Fibroblast of villous mesenchyme (primary cell): Measurements from ENCODE around the gene SIK3. TPM values are rescaled to one million over a fixed set of nuclear protein-coding genes. Genes with fewer than 3 reads are reported as not detected.

Experiments
- DNase-seq: peaks from one replicate; pipeline ENCODE4 v3.0.0-alpha.2; 2010; ENCODE audit warnings: low read depth
- H3K4me3 ChIP-seq: 2 replicates; pipeline ENCODE4 v1.5.1; 2011; ENCODE audit warnings: low read depth, mild to moderate bottlenecking, low read length
- total RNA-seq: library from RNA; depleted of rRNA; stranded (reverse); fragments of >200 nt; gene quantifications from 2 replicates; pipeline ENCODE4 v1.2.3, GENCODE V29; 2012
- TF ChIP-seq, protein P1 (sequence below): IDR thresholded peaks from 2 replicates; pipeline ENCODE4 v1.5.1; 2012; ENCODE audit warnings: low read depth, mild to moderate bottlenecking, low read length; ENCODE audit not compliant: insufficient read depth

Gene SIK3
- total RNA-seq, 1 donor, result 14.2 TPM

DNA sequence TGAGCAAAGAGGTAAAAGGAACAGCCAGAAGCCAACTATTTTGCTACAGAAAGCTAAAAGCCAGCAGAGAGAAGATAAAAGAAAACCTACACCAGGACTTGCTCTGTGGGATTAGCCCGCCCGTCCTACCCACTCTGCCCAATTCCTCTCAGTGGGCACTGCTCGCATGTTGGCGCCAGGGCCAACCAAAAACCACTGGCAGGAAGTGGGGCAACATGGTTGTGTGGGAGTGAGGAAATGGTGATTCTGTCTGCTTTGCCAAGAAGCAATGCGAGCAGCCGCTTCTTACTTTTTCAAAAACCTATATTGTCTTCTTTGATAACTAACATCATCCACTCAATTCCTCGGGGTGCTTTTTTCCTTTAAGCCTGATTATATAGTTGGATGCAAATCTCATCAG lies 246.6 kb downstream of the SIK3 start:
- DNase-seq, result no peak
- no peak overlapping the region for H3K4me3 ChIP-seq
- TF ChIP-seq, protein P1, sequence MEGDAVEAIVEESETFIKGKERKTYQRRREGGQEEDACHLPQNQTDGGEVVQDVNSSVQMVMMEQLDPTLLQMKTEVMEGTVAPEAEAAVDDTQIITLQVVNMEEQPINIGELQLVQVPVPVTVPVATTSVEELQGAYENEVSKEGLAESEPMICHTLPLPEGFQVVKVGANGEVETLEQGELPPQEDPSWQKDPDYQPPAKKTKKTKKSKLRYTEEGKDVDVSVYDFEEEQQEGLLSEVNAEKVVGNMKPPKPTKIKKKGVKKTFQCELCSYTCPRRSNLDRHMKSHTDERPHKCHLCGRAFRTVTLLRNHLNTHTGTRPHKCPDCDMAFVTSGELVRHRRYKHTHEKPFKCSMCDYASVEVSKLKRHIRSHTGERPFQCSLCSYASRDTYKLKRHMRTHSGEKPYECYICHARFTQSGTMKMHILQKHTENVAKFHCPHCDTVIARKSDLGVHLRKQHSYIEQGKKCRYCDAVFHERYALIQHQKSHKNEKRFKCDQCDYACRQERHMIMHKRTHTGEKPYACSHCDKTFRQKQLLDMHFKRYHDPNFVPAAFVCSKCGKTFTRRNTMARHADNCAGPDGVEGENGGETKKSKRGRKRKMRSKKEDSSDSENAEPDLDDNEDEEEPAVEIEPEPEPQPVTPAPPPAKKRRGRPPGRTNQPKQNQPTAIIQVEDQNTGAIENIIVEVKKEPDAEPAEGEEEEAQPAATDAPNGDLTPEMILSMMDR, result no peak

DNA sequence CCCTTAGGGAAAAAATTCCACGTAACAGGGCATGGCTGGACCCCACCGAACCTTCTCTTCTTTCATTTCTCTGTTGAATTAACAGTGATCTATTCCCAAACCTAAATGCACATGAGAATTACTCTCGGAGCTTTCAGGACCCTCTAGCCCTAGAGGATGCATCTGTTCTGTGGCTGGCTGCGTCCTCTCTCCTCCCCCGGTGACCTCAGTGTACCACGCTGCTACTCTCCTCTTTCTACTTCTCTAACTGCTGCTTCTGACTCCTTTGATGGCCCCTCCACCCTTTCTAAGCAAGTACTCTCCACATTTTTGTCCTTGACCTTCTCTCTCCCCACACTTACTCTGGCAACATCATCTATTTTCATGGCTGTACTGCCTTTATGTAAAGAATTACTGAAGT lies 248.7 kb downstream of the SIK3 start:
- no peak for DNase-seq
- H3K4me3 ChIP-seq, result no peak overlapping the region
- TF ChIP-seq, protein P1, result no peak

DNA sequence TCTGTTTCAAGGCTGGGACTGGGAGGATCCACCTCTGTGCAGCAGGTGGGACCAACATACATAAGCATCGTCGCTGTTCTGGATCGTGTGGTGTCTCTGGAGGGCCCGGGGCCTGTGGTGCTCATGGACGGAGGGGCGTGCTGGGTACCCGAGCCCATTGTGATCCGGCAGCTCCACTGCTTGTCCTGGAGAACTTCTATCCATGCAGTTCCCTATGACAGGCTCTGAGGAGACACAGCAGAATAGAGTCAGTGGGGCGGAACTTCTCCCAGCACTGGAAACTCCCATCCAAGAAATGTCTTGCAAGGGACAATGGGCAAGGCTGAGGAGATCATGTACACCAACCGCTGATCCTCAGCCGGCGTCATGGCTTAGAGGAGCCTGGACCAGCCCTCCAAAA lies 249.2 kb downstream of the SIK3 start:
- no peak overlapping the region for H3K4me3 ChIP-seq
- DNase-seq, result no peak
- TF ChIP-seq, protein P1, result no peak

DNA sequence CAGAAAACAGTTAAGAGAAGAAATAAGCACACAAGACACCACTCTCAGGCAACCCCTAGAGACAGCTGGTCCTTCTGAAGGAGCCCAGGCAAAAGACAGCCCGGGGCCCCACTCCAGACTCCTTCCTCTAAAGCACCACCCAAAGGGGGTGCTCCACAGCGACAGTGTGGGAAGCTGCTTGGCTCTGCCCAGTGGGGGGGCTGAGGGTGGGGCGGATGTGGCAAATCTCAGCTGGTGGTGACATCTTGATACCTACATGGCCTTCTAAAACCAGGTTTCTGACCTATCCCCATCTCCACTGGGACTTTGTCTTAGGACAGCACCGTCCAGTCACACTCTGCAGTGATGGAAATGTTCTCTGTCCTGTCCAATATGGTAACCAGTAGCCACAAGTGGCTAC lies 250.6 kb downstream of the SIK3 start:
- TF ChIP-seq, protein P1, result no peak
- H3K4me3 ChIP-seq, result no peak overlapping the region
- no peak for DNase-seq

DNA sequence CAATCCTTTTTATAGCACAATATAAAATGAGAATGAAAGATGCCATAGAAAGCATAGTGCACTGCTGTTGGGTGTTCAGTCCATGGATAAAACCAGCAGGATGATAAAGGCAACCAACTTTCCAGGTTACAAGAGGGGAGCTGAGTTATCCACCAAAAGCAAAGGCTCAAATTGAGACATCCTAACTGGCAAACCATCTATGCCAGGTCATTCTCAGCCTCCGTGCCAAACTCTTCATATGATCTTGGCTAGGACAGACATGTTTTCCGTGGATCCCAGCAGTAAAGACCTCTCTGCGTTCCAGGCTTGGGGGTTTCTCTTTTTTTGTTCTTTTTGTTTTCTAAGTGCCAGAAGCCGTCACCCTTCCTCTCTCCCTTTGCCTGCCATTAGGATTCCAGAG lies 253.5 kb downstream of the SIK3 start:
- H3K4me3 ChIP-seq, result no peak overlapping the region
- TF ChIP-seq, protein P1, result no peak
- no peak for DNase-seq

DNA sequence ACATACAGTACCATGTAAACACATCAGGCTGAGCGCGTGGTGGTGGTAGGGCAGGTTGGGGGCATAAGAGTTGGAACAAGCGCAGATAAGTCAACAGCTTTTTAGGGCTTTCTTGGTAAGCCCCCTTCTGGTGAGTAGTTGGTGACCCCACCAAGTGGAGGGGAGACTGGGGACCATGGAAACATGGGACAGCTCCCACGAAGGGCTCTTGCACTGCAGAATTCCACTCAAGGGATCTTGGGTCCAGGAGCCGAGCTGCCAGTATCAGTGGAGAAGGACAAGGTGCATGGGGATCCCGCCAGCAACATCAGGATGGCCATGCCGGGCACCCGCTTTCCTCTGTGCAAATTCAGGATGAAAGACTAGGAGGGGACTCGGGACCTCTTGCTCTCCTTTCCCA lies 254.6 kb downstream of the SIK3 start:
- H3K4me3 ChIP-seq, result no peak overlapping the region
- TF ChIP-seq, protein P1, result no peak
- DNase-seq, result no peak

DNA sequence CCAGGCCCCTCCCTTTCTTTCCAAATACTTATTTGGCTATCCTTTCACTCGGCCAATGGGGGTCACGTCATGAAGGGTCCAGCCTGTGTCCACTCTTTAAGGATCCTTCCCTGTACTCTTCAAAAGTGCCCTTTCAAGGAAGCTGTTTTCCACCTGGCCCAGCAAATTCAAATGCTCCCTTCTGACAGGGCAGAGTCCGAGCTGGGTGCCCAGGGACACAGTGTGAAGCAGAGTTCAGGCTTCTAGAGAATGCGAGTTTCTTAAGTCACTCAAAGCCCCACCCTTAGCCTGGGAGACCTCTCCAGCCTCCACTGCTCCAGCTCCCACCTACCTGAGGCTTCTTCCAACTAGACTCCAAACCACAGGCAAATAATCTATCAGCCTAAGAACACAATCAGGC lies 255.3 kb downstream of the SIK3 start:
- TF ChIP-seq, protein P1, result no peak
- no peak for DNase-seq

More for the DNA sequence above, 255.3 kb downstream of the SIK3 start:
- no peak overlapping the region for H3K4me3 ChIP-seq
